Measurements from ENCODE around the gene TSPAN11. TPM values are rescaled to one million over a fixed set of nuclear protein-coding genes. Genes with fewer than 3 reads are reported as not detected.

Gene TSPAN11
- total and polyA plus RNA-seq, 2 experiments from 2014 or later, result 2.1 to 6.0 TPM

DNA sequence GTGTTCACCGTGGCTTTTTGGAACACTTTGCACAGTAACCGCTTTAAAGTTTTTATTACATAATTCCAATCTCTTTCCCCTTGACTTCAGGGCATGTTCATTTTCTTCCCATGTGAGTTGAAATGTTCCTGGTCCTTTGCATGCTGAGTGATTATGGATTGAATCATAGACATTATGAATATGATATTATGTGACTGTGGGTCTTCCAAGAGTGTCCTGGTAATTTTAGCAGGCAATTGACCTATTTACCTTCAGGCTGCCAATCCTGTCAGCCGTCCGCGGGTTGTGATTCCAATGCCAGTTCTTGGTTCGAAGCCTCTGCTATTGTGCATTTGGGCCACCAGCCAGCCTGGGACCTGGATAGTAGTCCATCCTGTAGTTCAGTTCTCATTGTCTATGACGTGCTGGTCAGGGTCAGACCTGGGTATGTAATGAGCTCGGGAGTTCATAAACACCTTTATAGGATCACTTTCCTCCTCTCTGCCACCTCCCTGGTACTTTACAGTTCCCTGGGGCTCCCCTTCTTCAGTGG lies 114.6 kb downstream of the TSPAN11 start:
- no peak for TF ChIP-seq POLR2AphosphoS5 (IDR thresholded peaks at IDR 0.05; ENCODE audit: low read depth)
- no peak for TF ChIP-seq EZH2phosphoT487 (IDR thresholded peaks at IDR 0.05; ENCODE audit: unreplicated experiment)
- Histone ChIP-seq H3K4me3 (no peak overlapping the region), H3K36me3 (ENCODE audit: insufficient read depth) (no peaks in the 10 kb centered on the region), H3F3A (replicated peaks; ENCODE audit: low read depth) (no peaks in the 10 kb centered on the region), H2AFZ (no peak overlapping the region), H4K20me1 (replicated peaks; ENCODE audit: insufficient read depth) (no peaks in the 10 kb centered on the region), H3K79me2 (replicated peaks; ENCODE audit: insufficient read depth) (no peaks in the 10 kb centered on the region), H3K27me3 (ENCODE audit: insufficient read depth) (no peaks in the 10 kb centered on the region), H3K4me2 (no peak overlapping the region), H3K4me1 (ENCODE audit: insufficient read depth) (no peaks in the 10 kb centered on the region), H3K27ac (ENCODE audit: low read depth) (no peak overlapping the region), H3K9me2 (ENCODE audit: insufficient read depth) (no peaks in the 10 kb centered on the region)
- H3K4me3 Mint-ChIP-seq, result no peak overlapping the region
- peaks cover 2% of the 10 kb centered on the region; the same call in 1 of the 3 replicates for H3K36me3 Mint-ChIP-seq (ENCODE audit: low read depth)
- H3K27me3 Mint-ChIP-seq (ENCODE audit: insufficient read depth, low read depth, poor library complexity), result peaks cover 4% of the 10 kb centered on the region
- no peaks in the 10 kb centered on the region for H3K4me1 Mint-ChIP-seq
- H3K27ac Mint-ChIP-seq, result no peak overlapping the region
- no peaks in the 10 kb centered on the region; the same call in 2 of the 3 replicates for H3K9me3 Mint-ChIP-seq
- ATAC-seq, result no peak
- no peak for DNase-seq (ENCODE audit: low spot score)

Other genes starting within 250 kb of the TSPAN11 start
- 53.6 and 58.2 TPM in 2 replicates for gene IPO8, start 230.9 kb upstream of the TSPAN11 start, total RNA-seq (2014; rRNA removed; shearing (Covaris generic))
- gene IPO8, start 230.9 kb upstream of the TSPAN11 start, polyA plus RNA-seq (2016; fragmentation: Nextera tagmentation; extraction: Ambion mirVana), result 11.2 and 13.4 TPM in 2 replicates
- 36.7 and 41.3 TPM in 2 replicates for gene CAPRIN2, start 171.8 kb upstream of the TSPAN11 start, total RNA-seq (2014; rRNA removed; shearing (Covaris generic))
- gene CAPRIN2, start 171.8 kb upstream of the TSPAN11 start, polyA plus RNA-seq (2016; fragmentation: Nextera tagmentation; extraction: Ambion mirVana), result 28.4 and 36.5 TPM in 2 replicates
- gene DDX11, start 147.1 kb downstream of the TSPAN11 start, total RNA-seq (2014; rRNA removed; shearing (Covaris generic)), result 95.7 and 103 TPM in 2 replicates
- gene DDX11, start 147.1 kb downstream of the TSPAN11 start, polyA plus RNA-seq (2016; fragmentation: Nextera tagmentation; extraction: Ambion mirVana), result 58.4 and 66.0 TPM in 2 replicates

All from GM23338 (cell line).